Adrenal gland (tissue), 12 donors: ENCODE data around the gene EYS. TPM values are rescaled to one million over a fixed set of nuclear protein-coding genes. Genes with fewer than 3 reads are reported as not detected.

Experiments used
- DNase-seq, 7 donors: peaks; one replicate each; pipeline ENCODE4 v3.0.0-alpha.2; 2019 to 2020
- H3K27ac ChIP-seq, 5 donors: fragments of 200-600 bp; sonication (generic) in 4 of 5; 1 replicate in 3 of 5; 2 replicates in 2 of 5; pipeline versions ENCODE4 v1.5.1 to v1.8.0; 2016 to 2020; ENCODE audit warnings: mild to moderate bottlenecking in 1 of 5
- H3K27me3 ChIP-seq: fragments of 200-600 bp; 2 replicates; pipeline ENCODE4 v1.8.0; 2021
- H3K36me3 ChIP-seq, 2 donors: fragments of 200-600 bp; replicated peaks in 1 of 2; 1 replicate in 1 of 2; 2 replicates in 1 of 2; pipeline versions ENCODE4 v1.5.1 to v1.8.0; 2018 to 2022
- H3K4me1 ChIP-seq, 2 donors: fragments of 200-600 bp; replicated peaks in 1 of 2; 1 replicate in 1 of 2; 2 replicates in 1 of 2; pipeline versions ENCODE4 v1.5.1 to v1.8.0; 2018 to 2021
- H3K4me3 ChIP-seq, 4 donors: fragments of 200-600 bp; sonication (generic) in 3 of 4; one replicate each; pipeline ENCODE4 v1.5.1; 2016 to 2018
- H3K9me3 ChIP-seq, 3 donors: fragments of 200-600 bp; sonication (generic) in 1 of 3; replicated peaks in 1 of 3; 1 replicate in 2 of 3; 2 replicates in 1 of 3; pipeline versions ENCODE4 v1.5.1 to v1.8.0; 2016 to 2021
- POLR2A ChIP-seq, 2 donors: fragments of 450-650 bp; IDR thresholded peaks; one replicate each; pipeline ENCODE4 v1.6.1; 2017; ENCODE audit warnings: antibody characterized with exemption in 2 of 2, mild to moderate bottlenecking in 2 of 2, moderate library complexity in 1 of 2
- WGBS, 4 donors: extraction: QIAGEN DNeasy Blood & Tissue Kit in 2 of 4; methylation state at CpG; one replicate each; pipeline versions ENCODE4 v1.1.5 to v1.1.7; 2013 to 2017; 5-methylcytosine and 5-hydroxymethylcytosine counted together
- intact Hi-C, 2 donors: fragments of 100-400 bp; cut with DNase I; formaldehyde crosslinking; loops; one replicate each; pipeline versions ENCODE4 v1.14.1 to v1.15.0; 2022 to 2023
- polyA plus RNA-seq, 3 donors: library from polyadenylated mRNA; stranded (reverse); fragments of 200-250 nt in 2 of 3; fragments of 350-450 nt in 1 of 3; fragmentation: Illumina TruSeq in 1 of 3; extraction: RNeasy Lipid Tissue Mini Kit (QIAGEN cat#74804) in 1 of 3; gene quantifications; one replicate each; pipeline ENCODE4 v1.2.3, GENCODE V29; 2013 to 2014
- total RNA-seq, 9 donors: library from RNA; depleted of rRNA in 4 of 9; stranded (reverse); fragments of >200 nt in 4 of 9; fragments of 120-200 nt in 1 of 9; fragmentation: NEBNext Ultra II Directional in 1 of 9; extraction: Animal tissue kit (Norgen Biotek cat#: 25700) in 1 of 9; gene quantifications; one replicate each; pipeline versions ENCODE4 v1.1.0 to v1.2.4, GENCODE V29; 2013 to 2023
- TF ChIP-seq, protein P1 (sequence below), 6 experiments: fragments of 450-650 bp in 4 of 6; fragments of 200-600 bp in 2 of 6; sonication (generic) in 1 of 6; IDR thresholded peaks; 1 replicate in 5 of 6; 2 replicates in 1 of 6; pipeline versions ENCODE4 v1.5.1 to v1.8.0; 2016 to 2021; ENCODE audit warnings: antibody characterized with exemption in 6 of 6, mild to moderate bottlenecking in 2 of 6, moderate library complexity in 1 of 6
- donor health status: healthy with polysubstance abuse.
- donor health status: Bipolar disorder and iron deficiency.
- donor health status: DM: yes; HTN: yes; CAD: no.
- donor health status: DM: no; HTN: no; CAD: no.
- donor health status: DM: no; HTN: no; CAD: no.
- donor health status: DM: yes; HTN: yes; CAD: no.

EYS gene
- total and polyA plus RNA-seq, 12 donors = 0.03 to 3.1 (median 0.18) TPM; not detected in 7

- Histone ChIP-seq H3K9me3 (no peaks in the 10 kb centered on the region), H3K36me3 (no peaks in the 10 kb centered on the region), H3K27ac (no peak overlapping the region), H3K4me3 (no peak overlapping the region), H3K4me1 (no peaks in the 10 kb centered on the region), H3K27me3 (no peaks in the 10 kb centered on the region)
- WGBS, 4 donors = 78 to 89% (median 85%) methylated on average over 3 of the region's 3 CpGs
- no peak for DNase-seq
- TF ChIP-seq, protein P1, sequence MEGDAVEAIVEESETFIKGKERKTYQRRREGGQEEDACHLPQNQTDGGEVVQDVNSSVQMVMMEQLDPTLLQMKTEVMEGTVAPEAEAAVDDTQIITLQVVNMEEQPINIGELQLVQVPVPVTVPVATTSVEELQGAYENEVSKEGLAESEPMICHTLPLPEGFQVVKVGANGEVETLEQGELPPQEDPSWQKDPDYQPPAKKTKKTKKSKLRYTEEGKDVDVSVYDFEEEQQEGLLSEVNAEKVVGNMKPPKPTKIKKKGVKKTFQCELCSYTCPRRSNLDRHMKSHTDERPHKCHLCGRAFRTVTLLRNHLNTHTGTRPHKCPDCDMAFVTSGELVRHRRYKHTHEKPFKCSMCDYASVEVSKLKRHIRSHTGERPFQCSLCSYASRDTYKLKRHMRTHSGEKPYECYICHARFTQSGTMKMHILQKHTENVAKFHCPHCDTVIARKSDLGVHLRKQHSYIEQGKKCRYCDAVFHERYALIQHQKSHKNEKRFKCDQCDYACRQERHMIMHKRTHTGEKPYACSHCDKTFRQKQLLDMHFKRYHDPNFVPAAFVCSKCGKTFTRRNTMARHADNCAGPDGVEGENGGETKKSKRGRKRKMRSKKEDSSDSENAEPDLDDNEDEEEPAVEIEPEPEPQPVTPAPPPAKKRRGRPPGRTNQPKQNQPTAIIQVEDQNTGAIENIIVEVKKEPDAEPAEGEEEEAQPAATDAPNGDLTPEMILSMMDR (IDR thresholded peaks at IDR 0.05) = no peak
- TF ChIP-seq POLR2A (IDR thresholded peaks at IDR 0.05) = no peak
- intact Hi-C loops = no loop called here
Measured at GRCh38 chr6:64238071-64238470, 1469.0 kb downstream of the EYS start.

DNA sequence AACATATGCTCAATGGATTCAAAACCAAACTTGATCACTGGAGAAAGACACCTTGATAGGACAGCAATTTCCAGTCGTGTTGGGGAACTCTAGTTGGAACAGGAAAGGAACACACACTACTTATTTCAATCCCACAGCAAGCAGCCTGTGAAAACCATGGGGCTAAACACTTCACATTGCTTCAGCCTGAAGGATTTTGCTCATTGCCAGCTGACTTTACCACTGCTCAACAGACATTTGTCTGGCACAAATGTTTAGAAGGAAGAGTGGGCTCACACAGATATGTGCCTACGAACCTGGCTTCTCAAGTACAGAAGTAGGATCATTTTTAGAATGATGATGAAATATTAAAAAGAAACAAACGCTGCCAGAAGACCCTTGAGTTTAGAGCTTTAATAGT is 1473.3 kb downstream of the EYS start:
- TF ChIP-seq POLR2A (IDR thresholded peaks at IDR 0.05) = no peak
- TF ChIP-seq, protein P1 (IDR thresholded peaks at IDR 0.05) = no peak
- Histone ChIP-seq H3K9me3 (no peaks in the 10 kb centered on the region), H3K27ac (no peak overlapping the region), H3K4me3 (no peak overlapping the region), H3K36me3 (no peaks in the 10 kb centered on the region), H3K27me3 (no peaks in the 10 kb centered on the region), H3K4me1 (no peaks in the 10 kb centered on the region)
- intact Hi-C loops = no loop called here
- DNase-seq = no peak
- 48 to 53% (median 52%) methylated on average over 3 of the region's 3 CpGs for WGBS, 4 donors

- DNase-seq = no peak
- intact Hi-C loops = no loop called here
- no peaks in the 10 kb centered on the region for H3K36me3 ChIP-seq
Measured at GRCh38 chr6:64231928-64232327, 1475.1 kb downstream of the EYS start.

DNA sequence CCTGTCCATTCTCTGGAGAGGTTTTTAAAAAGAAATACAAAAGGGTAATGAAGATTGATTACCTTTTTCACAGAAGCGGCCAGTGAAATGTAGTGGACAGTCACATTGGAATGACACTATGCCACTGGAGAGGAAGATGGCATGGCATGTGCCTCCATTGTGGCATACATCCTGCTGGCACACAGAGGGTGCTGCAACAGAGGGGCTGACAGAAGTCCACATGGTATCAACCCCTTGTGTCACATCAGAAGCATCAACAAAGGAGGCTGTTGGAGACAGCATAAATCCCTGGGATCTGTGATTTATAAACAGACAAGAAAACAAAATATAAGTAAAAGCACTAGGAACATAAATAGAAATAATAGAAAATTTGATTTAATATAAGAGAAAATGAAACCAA is 1476.5 kb downstream of the EYS start:
- no peak for DNase-seq
- 65 to 77% (median 70%) methylated on average over 1 of the region's 1 CpG for WGBS, 4 donors
- TF ChIP-seq, protein P1 (IDR thresholded peaks at IDR 0.05) = no peak
- TF ChIP-seq POLR2A (IDR thresholded peaks at IDR 0.05) = no peak
- Histone ChIP-seq H3K36me3 (no peaks in the 10 kb centered on the region), H3K9me3 (no peaks in the 10 kb centered on the region), H3K4me1 (no peaks in the 10 kb centered on the region), H3K27me3 (no peaks in the 10 kb centered on the region), H3K4me3 (no peak overlapping the region), H3K27ac (no peak overlapping the region)
- intact Hi-C loops = no loop called here

More at GRCh38 chr6:64231928-64232327, 1475.1 kb downstream of the EYS start:
- no peak for TF ChIP-seq POLR2A (IDR thresholded peaks at IDR 0.05)
- TF ChIP-seq, protein P1 (IDR thresholded peaks at IDR 0.05) = no peak
- no peaks in the 10 kb centered on the region for H3K9me3 ChIP-seq
- no peaks in the 10 kb centered on the region for H3K27me3 ChIP-seq
- no peaks in the 10 kb centered on the region for H3K4me1 ChIP-seq
- 63 to 65% (median 64%) methylated on average over 4 of the region's 4 CpGs for WGBS, 4 donors
- H3K27ac ChIP-seq = no peak overlapping the region
- no peak overlapping the region for H3K4me3 ChIP-seq
